Inferior parietal cortex (tissue), 1 donor: ENCODE measurements around the gene ATAT1.
"Not testable (repeated sequence)": the region's sequence is repeated elsewhere in the genome, so short reads cannot be mapped to it uniquely, and the experiment has no call there.

ENCODE experiments used
- DNase-seq: peaks from one replicate; pipeline ENCODE4 v3.0.0-alpha.2; 2016; ENCODE audit errors: extremely low spot score

The ATAT1 gene

DNA sequence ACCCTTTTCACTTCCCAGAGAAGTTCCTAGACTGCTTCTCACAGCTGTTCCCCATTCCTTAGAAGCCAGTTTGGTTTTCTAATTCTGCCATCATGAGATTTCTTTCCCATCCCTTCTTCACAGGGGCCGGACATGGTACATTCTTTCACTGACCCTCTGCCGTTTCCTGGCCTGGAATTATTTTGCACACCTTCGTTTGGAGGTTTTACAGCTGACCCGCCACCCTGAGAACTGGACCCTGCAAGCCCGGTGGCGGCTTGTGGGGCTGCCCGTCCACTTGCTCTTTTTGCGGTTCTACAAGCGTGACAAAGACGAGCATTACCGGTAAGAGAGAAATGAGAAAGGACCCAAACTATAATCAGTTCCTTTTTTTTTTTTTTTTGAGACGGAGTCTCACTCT is 24.5 kb downstream of the ATAT1 start:
- no peak for DNase-seq

DNA sequence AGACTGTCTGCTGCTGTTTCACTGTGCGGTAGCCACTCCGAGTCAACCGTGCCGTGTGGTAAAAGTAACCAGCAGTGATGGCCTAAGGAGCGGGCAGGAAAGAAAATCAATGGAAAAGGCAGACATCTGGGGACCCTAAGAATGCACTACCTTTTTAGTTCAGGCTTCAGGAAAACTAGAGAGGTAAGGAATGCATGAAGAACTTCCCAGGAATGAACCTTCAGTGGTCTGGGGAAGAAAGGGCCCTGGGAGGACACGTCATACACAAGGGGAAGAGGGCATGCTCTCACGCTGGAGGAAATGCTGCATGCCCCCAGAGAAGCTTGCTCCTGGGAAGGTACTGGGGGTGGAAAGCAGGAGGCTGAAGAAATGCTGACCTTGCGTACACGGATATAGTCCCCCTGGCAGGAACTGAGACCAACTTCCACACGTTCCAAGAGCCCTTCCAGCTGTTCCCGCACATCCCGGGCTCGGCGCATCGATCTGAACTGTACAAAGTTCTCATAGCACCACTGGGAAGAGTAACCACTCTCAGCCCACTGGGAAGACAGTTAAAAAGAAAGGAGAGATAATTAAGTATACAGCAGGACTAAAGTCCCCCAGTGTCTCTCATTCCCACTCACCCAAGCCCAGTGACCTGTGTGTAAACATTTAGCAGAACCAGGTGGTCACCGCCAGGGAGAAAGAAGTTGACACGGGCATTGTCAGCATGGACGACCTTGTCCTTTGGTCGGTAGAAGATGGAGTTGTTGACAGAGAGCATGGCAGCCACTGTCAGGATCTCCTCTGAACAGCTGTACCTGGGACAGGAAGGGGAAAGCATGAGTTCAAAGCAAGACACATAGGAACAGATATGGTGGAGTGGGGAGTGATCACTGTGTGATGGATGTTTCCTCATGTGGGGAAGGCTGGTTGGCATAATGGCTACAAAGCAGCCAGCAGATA is 28.4 kb downstream of the ATAT1 start:
- DNase-seq = no peak

DNA sequence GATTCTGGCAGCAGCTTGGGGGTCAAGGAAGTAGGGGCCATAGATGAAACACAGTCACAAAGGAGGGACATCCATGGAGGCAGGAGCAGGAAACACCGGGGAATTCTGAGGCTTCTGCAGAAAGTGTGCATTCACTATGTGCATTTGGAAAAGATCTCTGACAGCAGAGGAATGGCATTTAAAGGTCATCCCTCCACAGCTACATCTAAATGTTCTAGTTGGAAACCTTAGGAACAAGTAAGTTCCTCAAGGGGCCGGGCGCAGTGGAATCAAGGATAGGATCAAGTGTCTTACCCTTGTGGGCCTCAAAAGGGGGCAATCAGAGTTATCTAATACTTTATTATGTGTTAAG is 29.0 kb downstream of the ATAT1 start:
- no peak for DNase-seq

DNA sequence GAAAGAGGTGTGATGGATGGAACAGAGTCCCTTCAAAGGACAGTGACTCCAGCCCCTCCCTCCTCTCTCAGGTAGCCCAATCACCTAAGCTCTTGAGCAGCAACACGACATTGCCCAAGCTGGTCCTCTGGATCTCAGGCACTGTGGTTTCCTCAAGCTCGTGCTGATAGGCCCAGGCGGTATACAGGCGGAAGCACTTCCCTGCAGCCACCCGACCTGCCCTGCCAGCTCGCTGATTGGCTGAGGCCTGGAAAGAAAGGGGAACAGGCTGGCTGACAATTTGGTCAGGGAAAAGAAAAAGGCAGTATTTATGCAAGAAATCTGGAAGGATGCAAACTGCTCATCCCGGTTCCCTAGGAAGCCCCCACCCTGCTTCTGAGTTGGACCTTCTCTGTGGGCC is 29.8 kb downstream of the ATAT1 start:
- no peak for DNase-seq

DNA sequence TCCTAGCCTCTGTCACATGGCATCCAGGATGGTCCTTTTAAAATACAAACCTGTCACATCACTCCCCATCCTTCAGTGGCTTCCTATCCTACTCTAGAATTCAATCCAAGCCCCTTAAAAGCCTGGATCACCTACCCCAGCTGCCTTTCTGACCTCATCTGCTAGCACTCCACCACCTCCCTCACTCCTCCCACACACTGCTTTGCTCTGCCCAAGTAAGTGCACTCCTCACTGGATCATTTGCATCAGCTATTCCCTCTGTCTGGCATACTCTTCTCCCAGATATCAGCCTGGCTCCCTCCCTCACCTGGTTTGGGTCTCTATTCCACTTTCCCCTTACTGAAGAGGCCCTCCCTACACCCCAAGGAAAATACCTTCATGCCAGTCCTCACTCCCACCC is 30.8 kb downstream of the ATAT1 start:
- DNase-seq = no peak

DNA sequence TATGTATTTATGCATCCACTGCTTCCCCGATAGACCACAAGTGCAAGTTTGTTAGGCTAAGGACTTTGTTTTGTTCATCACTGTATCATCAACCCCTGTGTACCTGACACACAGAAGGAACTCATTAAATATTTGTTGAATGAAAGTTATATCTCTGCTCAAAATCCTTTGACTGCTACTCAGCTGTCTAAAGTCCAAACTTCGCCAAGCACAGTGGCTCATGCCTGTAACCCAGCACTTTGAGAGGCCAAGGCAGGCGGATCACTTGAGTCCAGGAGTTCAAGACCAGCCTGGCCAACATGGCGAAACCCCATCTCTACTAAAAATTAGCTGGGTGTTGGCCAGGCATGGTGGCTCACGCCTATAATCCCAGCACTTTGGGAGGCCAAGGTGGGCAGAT is 31.2 kb downstream of the ATAT1 start:
- DNase-seq = not testable (repeated sequence)

DNA sequence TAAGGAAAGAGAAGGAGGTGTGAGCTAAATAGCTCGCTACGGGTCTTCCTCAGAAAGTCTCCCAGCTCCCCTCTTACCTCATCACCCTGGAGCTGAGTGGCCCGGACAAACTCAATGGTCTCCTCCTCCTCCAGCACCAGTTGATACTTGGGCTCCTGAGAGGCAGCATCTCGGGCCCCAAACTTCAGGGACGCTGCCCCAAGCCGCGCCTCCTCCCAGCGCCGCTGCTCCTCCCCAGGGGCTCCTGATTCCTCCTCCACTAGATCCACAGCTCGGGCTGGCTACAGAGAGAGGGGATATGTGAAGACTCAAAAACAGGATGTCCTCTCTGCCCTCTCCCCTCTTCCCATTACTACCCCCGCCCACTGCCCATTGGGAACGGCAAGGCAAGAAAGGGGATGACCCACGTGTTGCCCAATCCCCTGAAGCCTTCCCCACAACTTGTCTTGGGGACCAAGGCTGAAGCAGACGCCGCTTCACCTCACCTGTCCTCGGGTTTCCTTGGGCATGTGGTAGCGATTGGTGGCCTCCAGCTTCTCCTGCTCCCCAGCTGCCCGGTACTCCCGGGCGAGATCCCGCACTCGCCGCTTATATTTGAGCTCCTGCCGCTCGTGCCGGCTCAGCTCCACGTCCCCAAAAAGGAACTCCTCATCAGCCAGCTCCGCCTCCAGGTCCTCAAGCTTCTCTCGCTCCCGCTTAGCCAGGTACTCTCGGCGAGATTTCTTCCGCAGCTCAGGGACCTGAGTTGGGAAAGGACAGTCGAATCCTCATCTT is 38.5 kb downstream of the ATAT1 start:
- DNase-seq = no peak

DNA sequence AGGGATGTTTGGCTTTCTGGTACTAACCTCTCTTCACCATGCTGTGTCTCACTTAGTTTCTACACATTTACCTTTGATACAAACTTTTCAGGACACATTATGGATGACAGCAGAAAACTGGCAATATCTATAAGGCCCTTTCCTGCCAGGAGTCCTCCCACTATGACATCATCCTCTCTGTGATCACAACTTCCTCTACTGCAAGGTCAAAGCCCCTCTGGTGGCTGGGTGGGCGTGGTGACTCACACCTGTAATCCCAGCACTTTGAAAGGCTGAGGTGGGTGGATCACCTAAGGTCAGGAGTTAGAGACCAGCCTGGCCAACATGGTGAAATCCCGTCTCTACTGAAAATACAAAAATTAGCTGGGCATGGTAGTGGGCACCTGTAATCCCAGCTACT is 39.6 kb downstream of the ATAT1 start:
- not testable (repeated sequence) for DNase-seq

DNA sequence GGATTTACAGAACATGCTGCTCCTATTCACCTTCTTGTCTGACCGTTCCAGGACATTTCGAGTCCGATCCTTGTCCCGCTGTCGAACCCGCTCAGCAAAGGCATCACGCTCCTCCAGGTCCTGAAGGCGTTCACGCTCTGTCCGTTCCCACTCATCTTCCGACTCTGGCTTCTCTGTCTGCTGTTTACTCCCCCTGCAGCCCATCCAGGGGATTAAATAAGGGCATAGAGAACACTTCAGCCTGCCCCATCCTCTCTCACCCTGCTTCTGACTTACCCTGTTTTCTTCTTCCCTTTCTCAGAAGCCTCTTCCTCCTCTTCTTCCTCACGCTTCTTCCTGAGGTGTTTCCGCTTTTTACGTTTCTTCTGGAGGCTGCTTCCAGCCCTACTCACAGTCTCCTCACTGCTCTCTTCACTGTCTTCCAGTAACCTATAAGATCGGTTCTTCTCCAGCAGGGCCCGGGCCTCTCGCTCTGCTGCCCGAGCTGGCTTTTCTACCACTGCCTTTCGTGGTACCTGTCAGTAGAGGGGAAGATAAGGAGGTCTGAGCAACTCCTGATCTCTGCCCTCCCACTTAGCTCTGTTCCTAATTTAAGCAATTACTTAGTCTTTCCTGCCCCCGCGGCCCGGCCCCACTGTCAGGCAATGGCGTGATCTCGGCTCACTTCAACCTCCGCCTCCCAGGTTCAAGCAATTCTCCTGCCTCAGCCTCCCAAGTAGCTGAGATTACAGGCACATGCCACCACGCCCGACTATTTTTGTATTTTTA is 44.3 kb downstream of the ATAT1 start:
- DNase-seq = no peak

DNA sequence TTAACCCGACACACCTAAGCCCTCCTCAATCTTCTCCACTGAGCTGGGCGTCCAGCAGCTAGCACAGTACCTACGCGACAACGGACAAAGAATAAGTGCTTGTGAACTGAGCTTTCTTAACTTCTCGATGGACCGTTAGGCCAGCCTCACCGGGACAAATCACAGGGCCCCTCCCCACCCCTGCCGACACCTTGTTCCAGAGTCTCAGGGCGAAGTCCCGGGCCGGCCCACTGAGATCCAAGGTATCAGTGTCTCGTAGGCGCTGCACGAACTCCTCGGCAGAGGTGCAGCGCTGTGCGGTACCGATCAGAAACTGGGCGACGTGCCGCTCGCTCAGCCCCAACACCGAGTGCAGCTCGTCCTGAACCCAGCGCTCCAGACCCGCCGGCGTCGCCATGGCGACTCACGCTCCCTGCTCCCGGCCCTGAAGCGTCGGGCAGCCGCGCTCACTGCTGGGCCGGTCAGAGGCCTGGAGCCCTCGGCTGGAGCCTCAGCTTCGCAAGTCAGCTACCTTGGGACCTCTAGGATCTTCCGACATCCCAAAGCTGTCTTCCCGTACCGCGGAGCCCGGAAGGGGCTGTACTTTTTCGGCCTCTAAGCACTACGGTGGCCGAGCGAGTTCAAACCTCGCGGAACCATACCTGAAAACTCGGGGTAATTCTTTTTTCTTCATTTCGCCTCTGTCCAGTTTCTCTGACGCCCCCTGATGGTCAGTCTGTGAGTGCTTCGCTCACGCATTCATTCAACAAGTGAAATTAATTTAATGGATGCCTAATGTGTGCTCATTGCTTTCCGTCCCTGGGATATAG is 46.0 kb downstream of the ATAT1 start, which contains the start of gene DHX16:
Gene DHX16 (minus strand): TSS at position 562 of the 809 bp plus-strand sequence. CDS start 165 bp downstream, at position 397.
- DNase-seq = peak; percentile 98

DNA sequence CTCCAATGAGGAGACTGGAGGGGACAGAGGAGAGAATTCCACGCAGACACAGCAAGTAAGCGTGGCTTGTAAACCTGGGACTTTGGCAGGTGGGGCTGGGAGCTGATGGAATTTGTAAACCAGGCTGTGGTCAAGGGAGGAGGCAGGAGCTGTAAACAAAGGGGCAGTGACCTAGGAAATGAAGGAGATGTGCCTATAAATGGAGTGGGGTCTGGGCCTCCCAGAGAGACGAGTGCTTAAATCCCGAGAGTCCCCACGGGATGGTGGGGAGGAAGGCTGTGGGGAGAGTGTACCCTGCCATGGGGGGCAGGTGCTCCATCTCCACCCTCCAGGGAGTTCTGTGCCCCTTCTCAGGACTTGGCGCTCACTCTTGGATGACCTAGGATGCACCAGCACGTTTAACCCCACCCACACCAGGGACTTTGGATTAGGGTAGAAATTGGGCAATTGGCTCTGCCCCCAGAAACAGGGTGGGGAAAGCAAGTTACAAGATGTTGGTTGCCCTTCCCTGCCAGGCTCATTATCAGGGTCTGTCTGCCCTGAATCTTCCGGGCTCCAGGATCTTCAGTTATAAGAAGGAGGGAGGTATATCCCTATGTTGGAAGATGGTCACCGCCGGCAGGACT is 50.1 kb downstream of the ATAT1 start:
- DNase-seq = no peak

DNA sequence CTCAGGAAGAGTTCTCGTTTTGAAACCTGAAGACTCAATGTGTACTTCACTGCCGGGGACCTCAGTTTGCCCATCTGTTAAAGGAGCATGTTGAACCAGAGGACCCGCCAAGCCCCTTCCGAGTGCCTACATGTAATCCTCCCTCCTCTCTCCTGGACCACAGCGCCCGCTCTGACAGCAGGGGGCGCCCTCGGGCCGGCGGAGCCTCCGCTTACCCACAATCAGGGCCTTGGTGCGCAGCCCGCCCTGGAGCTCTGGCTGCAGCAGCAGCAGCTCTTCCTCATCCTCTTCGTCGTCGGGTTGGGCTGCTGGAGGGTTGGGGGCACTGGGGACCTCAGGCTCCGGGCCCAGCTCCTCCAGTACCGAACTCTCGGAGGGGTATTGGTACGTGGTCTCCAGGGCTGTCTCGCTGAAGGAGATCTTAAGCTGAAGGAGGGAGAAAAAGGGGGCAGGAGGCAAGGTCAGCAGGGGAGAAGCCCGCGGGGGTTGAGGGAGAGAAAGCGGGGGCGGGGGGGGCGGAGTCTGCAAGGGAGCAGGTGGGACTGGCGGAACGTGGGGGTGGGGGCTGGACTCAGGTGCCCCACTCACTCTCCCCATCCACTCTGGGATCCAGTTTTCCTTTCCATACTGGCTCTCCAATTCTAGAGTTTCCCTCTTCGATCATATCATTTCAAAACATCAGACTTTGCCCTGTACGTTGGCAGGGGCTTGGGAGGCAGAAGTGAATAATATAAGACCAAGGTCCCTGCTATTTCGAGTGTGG is 52.5 kb downstream of the ATAT1 start:
- DNase-seq = peak; percentile 82

DNA sequence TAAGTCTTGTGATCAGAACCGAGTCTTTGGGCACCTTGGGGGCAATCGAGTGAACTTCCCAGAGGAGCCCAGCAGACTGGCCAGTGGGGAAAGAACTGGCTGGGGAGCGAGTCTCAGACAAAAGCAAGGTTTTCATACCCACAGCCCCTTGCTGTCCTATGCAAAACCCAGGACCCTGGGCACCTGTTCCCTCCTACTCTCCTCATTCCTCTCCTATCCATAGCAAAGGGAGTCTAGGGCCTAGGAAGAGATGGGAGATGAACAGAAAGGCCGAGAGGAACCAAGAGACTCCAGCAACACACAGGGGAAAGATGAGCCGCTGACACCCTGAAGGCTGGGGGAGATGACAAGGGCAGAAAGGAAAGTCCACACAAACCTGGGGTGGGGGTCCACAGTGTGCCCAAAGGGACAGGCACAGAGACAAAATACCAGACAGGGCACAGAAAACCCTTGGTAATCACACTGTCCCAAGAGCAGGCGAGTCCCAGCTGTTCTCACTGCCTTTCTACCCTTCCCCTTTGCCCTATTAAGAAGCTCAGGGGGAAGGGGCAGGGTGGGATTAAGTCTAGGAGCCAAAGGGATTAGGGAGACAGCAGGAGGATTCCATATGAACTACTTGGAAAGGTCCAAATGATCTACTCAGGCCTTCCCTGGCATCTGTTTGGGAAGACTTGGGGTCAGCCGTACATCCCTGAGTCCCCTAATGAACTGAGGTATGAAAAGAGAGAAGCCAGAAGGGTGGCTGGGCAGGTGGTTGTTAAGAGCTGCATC is 53.3 kb downstream of the ATAT1 start:
- DNase-seq = no peak

DNA sequence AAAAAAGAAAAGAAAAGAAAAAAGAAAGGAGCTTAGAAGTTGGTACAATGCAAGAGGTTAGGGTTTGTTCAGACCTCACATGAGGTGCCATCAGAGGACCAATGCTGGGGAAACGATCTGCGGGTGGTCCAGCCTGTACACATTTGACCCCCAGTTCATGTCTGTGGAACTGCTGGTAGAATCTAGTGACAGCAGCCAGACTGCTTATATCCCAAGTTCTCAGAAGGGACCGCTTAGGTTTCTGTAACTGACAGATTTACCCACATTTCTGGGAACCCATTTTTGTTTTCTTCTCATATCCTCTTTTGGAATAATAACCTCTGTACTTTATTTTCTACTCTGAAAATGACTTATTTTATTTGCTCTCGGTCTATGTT is 55.1 kb downstream of the ATAT1 start:
- DNase-seq = no peak

DNA sequence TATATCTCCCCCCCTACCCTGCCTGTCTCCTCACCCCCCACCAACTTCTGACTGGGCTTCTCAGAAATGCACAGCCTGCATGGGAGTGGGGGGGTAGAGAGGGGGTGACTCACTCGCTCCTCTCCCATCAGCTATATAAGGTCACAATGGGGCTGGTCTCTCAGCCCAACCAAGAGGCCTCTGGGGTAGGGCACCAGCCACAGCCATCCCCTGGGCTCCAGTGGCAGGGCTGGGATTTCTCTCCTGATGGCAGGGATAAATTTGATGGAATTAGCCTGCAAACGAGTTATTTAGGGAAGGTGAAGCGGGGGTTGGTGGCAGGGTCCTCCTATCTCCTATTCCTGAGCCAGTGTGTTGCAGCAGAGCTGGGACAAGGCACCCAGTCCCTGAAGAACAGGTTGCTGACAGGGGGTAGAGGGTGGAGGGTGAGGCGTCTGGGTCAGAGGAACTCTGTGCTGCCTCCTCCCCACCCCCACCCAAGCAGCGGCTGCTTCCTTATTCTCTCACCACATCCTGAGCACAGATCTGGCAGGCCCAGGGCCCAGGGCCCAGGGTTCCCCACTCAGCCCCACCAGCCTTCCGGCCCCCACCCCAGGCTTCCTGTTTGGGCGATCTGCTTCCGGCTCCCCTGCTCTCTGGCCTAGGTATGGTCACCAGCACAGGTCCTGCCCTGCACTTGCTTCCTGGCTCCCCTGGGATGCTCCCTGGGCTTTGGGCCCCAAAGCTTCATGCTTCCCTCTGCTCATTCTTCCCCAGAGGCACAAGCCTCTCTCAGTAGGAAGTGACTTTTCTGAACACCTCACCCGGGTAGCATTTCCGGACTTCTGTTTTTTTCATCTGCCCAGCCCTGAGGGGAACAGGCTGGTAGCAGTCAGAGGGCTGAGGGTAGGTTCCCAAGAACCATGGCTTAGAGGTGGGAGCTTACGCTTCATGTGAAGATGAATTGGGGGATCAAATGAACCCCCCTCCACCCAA is 55.8 kb downstream of the ATAT1 start:
- no peak for DNase-seq

DNA sequence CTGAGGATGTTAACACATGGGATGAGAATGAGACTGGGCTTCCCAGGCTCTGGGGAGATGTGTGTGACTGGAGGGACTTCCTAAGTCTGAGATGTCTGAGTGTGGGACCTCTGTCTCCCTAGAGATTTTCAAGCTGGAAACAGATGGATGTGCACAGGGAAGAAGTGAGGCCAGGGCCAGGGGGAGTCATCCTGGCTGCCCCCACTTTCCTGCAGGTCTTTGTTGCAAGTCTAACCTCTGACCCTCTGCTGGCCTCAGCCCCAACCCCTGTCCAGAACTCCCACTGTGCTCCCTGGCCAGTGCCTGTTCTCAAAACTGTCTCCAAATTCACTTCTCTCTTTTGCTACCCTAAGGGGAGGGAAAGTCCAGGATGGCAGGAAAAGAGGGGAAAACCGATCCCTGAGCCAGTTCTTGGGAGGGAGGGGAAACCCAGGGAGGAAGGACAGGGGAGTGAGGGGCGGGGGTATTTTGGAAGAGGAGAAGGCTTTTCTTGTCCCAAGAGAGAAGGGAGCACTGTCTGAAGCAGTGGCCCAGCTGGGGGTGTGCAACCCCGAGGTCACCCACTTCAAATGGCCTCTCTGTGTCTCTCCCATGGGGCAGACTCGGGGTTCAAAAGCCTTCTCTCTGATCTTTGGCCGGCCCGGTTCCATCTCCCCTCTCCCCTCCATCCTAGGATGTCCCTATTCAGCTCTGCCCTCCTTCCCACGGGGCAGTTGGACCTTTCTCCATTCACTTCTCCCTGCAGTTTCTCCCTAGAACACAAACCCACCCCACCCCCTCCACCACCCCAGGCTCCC is 56.7 kb downstream of the ATAT1 start:
- no peak for DNase-seq

DNA sequence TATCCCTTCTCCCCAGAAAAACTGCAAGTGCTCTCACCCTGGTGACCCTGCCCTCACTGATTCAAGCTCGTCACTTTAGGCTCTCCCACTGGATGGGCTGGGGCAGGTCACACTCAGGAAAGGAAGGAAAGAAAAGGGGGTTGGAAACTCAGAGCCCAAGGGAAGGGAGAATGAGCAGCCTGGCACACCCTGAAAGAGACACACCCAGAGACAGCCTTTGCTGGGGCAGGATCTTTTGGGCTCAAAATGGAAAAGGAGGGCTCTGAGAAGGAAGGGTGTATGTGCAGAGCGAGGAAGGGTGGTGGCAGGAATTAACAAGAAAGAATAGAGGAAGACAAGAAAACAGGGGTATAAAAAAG is 57.3 kb downstream of the ATAT1 start:
- no peak for DNase-seq
